NCI-H187 treated with DMSO at 0.1 percent for 48 hours (cell line): ENCODE results near the gene SLC41A1.

Source experiments
- DNase-seq: peaks from one replicate; lab custom pipeline; 2025; lab: John Stamatoyannopoulos, UW

The SLC41A1 gene

DNA sequence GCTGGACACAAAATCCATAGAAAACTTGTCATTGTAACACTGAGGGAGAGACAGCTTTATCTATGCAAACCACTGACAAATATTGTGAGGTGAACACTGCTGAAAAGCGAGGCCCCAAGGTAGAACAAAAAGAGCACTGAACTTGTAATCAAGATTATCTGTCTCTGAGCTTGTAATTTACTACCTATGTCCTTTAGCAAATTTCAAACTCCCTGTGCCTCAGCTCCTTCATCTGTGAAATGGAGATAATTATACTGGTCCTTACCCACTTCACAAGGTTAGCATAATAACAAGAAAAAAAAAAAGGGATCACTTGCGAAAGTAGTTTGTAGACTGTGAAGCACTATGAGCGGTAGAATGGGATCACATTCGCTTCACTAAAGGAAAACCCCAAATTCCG, 58.1 kb downstream of the SLC41A1 start:
- no peak for DNase-seq

DNA sequence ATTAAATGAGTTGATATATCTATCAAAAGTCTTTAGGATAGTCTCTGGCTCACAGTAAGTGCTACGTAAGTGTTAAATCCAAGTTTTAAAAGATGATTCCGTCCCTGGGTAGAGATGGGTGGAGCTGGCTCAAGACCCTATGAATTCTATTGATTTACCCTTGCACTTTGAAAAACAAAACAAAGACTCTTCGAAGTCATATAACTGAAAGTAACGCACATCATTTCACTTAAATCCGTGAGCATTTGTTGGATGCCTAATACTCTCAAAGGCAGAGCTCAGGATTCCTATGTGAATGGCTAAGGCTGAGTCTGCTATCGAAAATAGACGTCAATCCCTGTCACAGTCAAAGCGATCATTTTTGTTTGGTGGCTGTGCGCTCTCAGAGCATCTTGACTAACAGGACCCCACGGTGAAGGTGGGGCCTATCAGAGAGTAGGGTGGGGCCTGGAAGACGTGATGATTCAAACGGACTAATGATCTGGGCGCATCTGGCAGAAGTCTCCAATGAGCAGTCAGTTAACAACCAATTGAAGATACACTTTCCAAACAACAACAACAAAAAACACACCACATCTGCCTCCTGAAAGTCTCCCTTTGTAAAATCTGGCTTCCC, 61.9 kb downstream of the SLC41A1 start:
- no peak for DNase-seq

DNA sequence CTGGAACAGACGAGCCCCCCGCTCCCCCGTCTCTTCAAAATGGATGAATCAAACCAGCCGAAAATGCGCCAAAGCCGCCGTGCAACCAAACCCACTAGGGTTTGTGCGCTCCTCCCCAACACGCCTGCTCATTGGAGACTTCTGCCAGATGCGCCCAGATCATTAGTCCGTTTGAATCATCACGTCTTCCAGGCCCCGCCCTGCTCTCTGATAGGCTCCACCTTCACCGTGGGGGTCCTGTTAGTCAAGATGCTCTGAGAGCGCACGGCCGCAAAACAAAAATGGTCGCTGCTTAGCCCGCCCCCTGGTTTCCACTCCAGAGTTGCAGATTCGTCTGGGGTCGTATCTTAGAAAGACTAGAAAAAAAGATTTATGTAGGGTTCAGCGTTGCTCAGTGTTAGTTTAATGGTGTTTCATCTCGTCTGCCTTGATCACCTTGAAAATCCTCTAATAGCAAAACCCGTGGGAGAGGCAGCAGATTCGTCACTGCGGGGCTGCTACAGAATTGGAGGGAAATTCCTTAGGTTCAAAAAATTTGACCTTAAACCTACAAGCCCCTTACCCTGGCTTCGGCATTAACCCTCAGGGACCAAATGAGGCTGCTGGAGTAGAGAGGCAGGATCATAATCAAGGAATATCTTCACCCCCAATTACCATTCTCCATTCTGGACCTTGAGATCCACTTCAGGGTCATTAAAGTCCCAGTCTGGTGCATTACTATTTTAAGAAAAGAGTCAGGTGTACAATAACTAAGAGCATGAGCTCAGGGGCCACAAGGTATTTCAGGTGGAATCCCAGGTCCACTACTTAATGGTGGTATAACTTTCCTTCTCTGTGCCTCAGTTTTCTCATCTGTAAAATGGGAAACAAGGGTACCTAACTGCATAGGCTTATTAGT, 62.6 kb downstream of the SLC41A1 start, which contains the start of gene NUCKS1:
NUCKS1 (minus strand) TSS at position 45 of the 898 bp plus-strand sequence. CDS start 209 bp downstream, outside the sequence.
- peak; percentile 99 for DNase-seq

DNA sequence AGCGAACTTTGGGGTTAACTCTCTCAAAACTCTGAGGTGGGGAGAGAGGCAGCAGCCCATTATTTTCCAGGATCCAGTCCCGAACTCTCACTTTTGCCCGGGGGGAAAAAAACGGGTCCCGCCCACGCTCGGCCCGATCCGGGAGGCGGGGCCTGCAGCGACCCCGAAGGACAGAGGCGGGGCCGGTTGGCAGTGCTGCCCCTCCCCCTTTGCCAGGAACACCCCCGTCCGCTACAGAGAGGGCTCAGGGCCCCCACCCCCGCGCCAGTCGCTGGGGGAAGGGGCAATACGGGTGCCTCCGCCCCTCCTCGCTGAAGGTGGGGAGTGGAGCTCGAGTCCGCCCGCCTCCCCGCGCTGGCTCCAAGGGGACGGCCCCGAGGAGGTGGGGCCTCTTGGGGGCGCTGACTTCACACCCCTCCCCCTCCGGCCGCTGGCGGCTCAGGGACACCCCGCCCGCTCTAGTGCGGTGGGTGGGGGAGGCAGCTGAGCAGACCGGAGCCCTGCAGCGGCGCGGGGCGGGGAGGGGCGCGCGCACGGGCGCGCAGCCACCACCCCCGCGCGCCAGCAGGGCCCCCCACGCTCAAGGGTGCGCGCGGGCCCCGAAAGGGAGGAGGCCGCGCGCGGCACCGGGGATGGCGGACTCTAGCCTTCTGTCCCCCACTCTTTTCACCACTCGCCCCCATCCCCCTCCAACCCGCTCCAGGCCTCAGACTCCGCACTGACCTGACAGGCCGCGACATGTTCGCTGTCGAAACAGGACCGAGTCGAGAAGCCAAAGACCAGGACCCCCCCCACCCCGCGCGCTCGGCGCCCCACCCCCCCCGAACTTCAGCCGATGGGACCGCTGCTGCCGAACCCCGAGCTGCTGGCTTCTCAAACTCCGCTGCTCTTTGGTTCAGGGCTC, 63.5 kb downstream of the SLC41A1 start:
- peak; percentile 76 for DNase-seq

DNA sequence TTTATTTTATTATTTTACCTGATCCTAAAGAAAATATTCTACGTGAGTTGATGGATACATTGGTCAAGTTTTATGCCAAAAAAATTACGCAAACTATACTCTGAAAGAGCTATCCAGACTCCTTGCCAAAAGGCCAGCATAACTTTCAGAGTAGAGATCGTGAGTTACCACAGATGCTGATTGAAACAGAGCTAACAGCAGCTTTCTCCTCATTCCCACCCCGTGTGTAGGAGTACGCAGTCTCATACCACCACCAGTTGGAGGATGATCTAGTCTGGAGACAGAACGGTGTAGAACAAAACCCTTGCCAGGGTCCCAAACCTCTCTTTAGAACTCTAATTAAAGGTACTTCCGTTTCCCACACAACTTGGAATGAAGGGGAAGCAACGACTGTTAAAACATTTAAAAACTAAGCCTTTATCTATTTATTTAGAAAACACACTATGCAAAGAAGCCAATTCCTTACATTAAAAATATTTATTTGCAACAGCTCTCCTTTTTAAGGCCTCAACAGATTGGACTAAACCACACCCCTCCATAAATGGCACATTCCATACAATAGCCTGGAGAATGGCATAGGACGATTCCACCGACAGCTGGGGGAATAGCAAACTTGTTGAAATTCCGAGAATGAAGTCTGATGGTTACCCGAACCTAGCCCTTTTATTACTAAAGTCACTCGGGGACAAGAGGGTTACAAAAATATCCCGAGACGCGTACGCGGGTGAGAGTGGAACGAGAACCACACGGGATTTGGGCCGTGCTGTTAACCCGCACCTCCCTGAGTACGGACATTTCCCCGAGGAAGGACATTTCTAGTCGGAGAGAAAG, 64.4 kb downstream of the SLC41A1 start:
- DNase-seq = no peak

DNA sequence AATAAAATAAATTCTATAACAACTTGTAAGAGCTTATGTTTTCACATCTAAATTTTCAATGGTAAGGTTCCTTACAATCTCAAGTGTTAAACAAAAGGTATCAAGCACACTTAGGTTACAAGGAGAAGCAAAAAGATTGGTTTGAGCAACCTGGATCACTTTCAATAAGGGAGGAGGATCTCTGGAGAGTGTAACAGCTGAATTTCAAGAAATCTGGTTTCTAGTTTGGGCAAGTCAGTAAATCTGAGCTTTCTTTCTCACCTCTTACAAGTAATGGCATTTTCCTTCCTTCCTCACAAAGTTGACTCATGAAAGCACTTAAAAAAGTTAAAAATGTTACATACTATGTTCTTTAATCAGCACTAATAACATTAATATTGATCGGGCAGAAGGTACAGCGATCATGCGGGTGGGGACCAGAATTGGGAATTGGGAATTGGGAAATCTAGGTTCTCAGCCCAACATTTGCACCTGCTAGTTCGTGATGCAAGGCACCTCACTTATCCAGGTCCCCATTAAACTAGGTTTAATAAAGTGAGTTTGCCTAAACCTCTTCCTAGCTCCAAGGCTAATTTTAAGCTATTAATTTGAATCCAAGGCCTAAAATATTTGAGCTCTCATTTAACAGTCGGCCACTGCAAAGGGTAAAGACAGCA, 66.1 kb downstream of the SLC41A1 start:
- no peak for DNase-seq

DNA sequence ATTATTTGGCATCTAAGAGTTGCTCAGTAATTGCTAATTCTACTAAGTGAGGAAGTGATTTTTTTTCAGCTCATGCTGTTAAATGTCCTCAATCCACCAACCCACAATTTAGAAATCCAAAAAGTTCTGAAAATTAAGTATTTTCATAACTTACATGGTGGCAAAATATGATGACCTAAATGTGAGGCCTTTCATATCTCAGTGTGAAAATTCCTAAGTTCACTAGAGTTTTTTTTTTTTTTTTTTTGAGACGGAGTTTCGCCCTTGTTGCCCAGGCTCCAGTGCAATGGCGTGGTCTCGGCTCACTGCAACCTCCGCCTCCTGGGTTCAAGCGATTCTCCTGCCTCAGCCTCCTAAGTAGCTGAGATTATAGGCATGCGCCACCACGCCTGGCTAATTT, 68.6 kb downstream of the SLC41A1 start:
- no peak for DNase-seq

DNA sequence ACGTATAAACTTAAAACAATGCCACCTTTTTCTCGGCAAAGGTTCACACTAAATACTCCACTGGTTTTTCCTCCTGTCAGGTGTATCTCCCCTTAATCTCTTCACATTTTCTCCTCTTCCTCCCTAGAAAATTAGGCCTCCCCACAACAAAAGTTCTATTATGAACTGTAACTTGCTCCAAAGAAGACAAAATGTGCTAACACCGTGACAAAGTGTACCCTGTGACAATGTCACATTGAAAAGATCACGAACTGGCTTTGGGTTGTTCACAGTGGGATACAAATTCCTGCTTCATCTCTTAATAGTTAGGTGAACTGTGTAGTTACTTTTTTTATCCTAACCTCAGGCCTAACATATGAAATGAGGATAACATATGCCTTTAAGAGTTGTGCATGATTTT, 69.0 kb downstream of the SLC41A1 start:
- DNase-seq = no peak

DNA sequence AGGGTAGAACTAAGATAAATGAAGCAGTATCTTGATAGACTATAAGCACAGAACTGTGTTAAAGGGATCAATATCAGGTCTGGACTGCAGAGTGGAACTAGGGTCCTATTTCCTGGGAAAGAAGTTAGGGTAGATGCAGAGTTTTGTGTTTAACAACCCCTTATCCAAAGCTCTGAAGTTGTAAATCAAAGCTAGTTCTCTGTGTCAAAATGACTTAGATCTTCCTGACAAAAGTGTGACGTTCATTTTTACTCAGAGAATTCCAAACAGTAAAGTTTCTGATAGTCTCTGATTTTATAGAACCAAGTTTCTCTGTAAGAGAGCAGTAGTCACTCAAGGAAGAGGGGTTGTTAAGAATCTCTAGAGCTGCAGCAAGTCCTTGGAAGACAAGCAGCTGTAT, 71.3 kb downstream of the SLC41A1 start:
- no peak for DNase-seq

DNA sequence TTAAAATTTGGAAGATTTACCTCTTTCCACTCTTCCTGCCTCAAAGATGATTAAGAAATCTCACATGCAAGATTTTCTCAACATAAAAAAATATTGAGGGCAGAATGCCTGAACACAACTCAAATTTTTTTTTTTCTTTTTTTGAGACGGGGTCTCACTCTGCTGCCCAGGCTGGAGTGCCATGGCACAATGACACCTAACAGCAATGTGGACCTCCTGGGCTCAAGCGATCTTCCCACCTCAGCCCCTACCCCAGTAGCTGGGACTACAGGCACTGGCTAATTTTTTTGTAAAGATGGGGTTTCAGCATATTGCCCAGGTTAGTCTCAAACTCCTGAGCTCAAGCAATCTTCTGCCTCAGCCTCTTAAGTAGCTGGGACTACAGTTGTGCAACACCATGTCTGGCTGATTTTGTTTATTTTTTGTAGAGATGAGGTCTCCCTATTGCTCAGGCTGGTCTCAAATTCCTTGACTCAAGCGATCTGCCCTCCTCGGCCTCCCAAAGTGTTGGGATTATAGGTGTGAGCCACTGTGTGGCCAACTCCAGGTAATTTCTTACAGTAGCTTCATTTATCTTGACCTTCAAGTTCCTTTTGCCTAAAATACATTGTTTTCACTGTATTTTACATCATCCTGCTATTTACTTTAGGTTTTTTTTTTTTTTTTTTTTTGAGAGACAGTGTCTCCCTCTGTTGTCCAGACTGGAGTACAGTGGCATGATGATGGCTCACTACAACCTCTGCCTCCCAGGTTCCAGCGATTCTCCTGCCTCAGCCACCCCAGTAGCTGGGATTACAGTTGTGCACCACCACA, 73.4 kb downstream of the SLC41A1 start:
- DNase-seq = no peak
